Gastrocnemius medialis (tissue), 4 donors: Measurements from ENCODE around the gene CAMSAP2. TPM values are rescaled to one million over a fixed set of nuclear protein-coding genes. Genes with fewer than 3 reads are reported as not detected.

ENCODE experiments used
- ATAC-seq, 2 donors: fragments of 150-250 bp; one replicate each; pipeline ENCODE4 v1.9.1; 2016
- DNase-seq, 2 donors: peaks; one replicate each; pipeline ENCODE4 v3.0.0-alpha.2; 2019
- H3K27ac ChIP-seq, 4 donors: fragments of 200-600 bp; sonication (generic); 1 replicate in 1 of 4; 2 replicates in 3 of 4; pipeline ENCODE4 v1.5.1; 2016 to 2018; ENCODE audit warnings: mild to moderate bottlenecking in 2 of 4, moderate library complexity in 1 of 4
- H3K27me3 ChIP-seq, 3 donors: fragments of 200-600 bp; sonication (generic) in 2 of 3; 1 replicate in 1 of 3; 2 replicates in 2 of 3; pipeline versions ENCODE4 v1.5.1 to v1.6.0; 2016 to 2019; ENCODE audit warnings: mild to moderate bottlenecking in 1 of 3, moderate library complexity in 1 of 3
- H3K36me3 ChIP-seq, 2 donors: fragments of 200-600 bp; sonication (generic) in 1 of 2; one replicate each; pipeline ENCODE4 v1.5.1; 2017 to 2018
- H3K4me1 ChIP-seq, 2 donors: fragments of 200-600 bp; sonication (generic) in 1 of 2; one replicate each; pipeline ENCODE4 v1.5.1; 2016 to 2017; ENCODE audit warnings: mild to moderate bottlenecking in 2 of 2
- H3K4me3 ChIP-seq, 4 donors: fragments of 200-600 bp; sonication (generic) in 3 of 4; 1 replicate in 1 of 4; 2 replicates in 3 of 4; pipeline ENCODE4 v1.5.1; 2016 to 2019; ENCODE audit warnings: mild to moderate bottlenecking in 2 of 4
- H3K9me3 ChIP-seq, 3 donors: fragments of 200-600 bp; sonication (generic) in 2 of 3; 1 replicate in 1 of 3; 2 replicates in 2 of 3; pipeline ENCODE4 v1.5.1; 2016 to 2019
- POLR2A ChIP-seq, 2 donors: fragments of 450-650 bp; IDR thresholded peaks; one replicate each; pipeline ENCODE4 v1.6.1; 2017; ENCODE audit warnings: antibody characterized with exemption in 2 of 2, mild to moderate bottlenecking in 2 of 2, moderate library complexity in 2 of 2
- in situ Hi-C, 4 donors: fragments of 200-750 bp; cut with MboI; loops; one replicate each; pipeline versions ENCODE4 v1.15.0 to v1.8.0; 2017; ENCODE audit warnings: low sequenced_read_pairs in 4 of 4
- intact Hi-C: fragments of 100-400 bp; cut with DNase I; formaldehyde crosslinking; loops from one replicate; pipeline ENCODE4 v1.15.1; 2023; ENCODE audit warnings: low total_unique reads
- total RNA-seq, 4 donors: library from RNA; depleted of rRNA; stranded (reverse); fragments of >200 nt; gene quantifications; one replicate each; pipeline versions ENCODE4 v1.1.0 to v1.2.3, GENCODE V29; 2016
- TF ChIP-seq, protein P1 (sequence below), 5 experiments: fragments of 450-650 bp in 3 of 5; fragments of 200-600 bp in 2 of 5; sonication (generic) in 2 of 5; IDR thresholded peaks in 4 of 5; conservative IDR thresholded peaks in 1 of 5; 1 replicate in 4 of 5; 2 replicates in 1 of 5; pipeline ENCODE4 v1.5.1; 2016 to 2019; ENCODE audit warnings: antibody characterized with exemption in 5 of 5, mild to moderate bottlenecking in 3 of 5, moderate library complexity in 3 of 5

CAMSAP2 gene
- total RNA-seq, 4 donors from 2014 or later: 39.3 to 63.9 (median 54.2) TPM

GRCh38 chr1:200899954-200900867, 161.5 kb downstream of the CAMSAP2 start:
- Histone ChIP-seq H3K4me1 (no peaks in the 10 kb centered on the region), H3K27me3 (no peaks in the 10 kb centered on the region), H3K4me3 (no peak overlapping the region), H3K36me3 (no peaks in the 10 kb centered on the region), H3K27ac (no peak overlapping the region), H3K9me3 (no peaks in the 10 kb centered on the region)
- intact Hi-C loops (no loop called here), in situ Hi-C loops (no loop called here)
- TF ChIP-seq, protein P1, sequence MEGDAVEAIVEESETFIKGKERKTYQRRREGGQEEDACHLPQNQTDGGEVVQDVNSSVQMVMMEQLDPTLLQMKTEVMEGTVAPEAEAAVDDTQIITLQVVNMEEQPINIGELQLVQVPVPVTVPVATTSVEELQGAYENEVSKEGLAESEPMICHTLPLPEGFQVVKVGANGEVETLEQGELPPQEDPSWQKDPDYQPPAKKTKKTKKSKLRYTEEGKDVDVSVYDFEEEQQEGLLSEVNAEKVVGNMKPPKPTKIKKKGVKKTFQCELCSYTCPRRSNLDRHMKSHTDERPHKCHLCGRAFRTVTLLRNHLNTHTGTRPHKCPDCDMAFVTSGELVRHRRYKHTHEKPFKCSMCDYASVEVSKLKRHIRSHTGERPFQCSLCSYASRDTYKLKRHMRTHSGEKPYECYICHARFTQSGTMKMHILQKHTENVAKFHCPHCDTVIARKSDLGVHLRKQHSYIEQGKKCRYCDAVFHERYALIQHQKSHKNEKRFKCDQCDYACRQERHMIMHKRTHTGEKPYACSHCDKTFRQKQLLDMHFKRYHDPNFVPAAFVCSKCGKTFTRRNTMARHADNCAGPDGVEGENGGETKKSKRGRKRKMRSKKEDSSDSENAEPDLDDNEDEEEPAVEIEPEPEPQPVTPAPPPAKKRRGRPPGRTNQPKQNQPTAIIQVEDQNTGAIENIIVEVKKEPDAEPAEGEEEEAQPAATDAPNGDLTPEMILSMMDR (IDR thresholded peaks at IDR 0.05 in 4 of 5, conservative IDR thresholded peaks at IDR 0.05 in 1 of 5): no peak
- TF ChIP-seq POLR2A (IDR thresholded peaks at IDR 0.05): no peak
- no peak for DNase-seq
- no peak for ATAC-seq

DNA sequence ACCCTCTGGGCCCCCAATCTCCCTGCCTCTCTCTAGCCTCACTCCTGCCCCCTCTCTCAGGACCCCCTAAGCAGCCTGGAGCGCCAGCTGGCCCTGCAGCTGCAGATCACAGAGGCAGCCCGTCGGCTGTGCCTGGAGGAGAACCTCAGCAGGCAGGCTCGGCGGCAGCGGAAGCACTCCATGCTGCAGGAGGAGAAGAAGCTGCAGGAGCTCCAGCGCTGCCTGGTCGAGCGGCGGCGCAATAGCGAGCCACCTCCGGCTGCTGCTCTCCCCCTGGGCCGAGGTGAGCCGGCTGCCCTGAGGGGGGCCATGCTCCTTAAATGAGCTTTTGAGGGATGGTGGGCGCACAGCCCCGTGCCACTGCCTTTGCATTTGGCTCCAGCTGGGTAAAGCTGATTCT, 162.2 kb downstream of the CAMSAP2 start:
- Histone ChIP-seq H3K36me3 (no peaks in the 10 kb centered on the region), H3K27ac (no peak overlapping the region), H3K4me3 (no peak overlapping the region), H3K9me3 (no peaks in the 10 kb centered on the region), H3K27me3 (no peaks in the 10 kb centered on the region), H3K4me1 (no peaks in the 10 kb centered on the region)
- no peak for ATAC-seq
- intact Hi-C loops (no loop called here), in situ Hi-C loops (no loop called here)
- TF ChIP-seq POLR2A (IDR thresholded peaks at IDR 0.05): no peak
- TF ChIP-seq, protein P1 (IDR thresholded peaks at IDR 0.05 in 4 of 5, conservative IDR thresholded peaks at IDR 0.05 in 1 of 5): no peak
- DNase-seq: no peak

DNA sequence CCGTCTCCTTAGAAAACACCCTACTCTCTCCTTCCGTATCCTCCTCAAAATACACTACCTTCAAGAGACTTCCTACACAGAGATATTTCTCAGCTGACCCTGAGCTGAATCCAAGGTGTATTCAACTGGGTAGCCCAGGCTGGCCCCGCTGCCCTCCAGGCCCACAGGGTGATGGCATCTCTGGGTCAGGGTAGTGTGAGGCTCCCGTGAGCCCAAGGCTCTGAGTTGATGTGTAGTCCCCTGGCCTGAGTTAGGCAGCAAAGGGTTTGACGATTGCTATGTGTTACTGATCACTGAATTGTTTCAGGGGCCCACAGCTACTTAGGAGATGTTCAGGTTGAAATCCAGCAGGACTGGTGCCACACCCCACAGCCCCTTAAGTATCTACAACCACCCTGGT, 162.7 kb downstream of the CAMSAP2 start:
- H3K9me3 ChIP-seq: no peaks in the 10 kb centered on the region
- in situ Hi-C loops: no loop called here
- ATAC-seq (no peak), DNase-seq (no peak)
- no peaks in the 10 kb centered on the region for H3K27me3 ChIP-seq
- H3K4me1 ChIP-seq: no peaks in the 10 kb centered on the region
- H3K36me3 ChIP-seq: no peaks in the 10 kb centered on the region
- H3K4me3 ChIP-seq: no peak overlapping the region
- no peak overlapping the region for H3K27ac ChIP-seq
- intact Hi-C loops: no loop called here
- TF ChIP-seq, protein P1 (IDR thresholded peaks at IDR 0.05 in 4 of 5, conservative IDR thresholded peaks at IDR 0.05 in 1 of 5): no peak
- no peak for TF ChIP-seq POLR2A (IDR thresholded peaks at IDR 0.05)

- no peaks in the 10 kb centered on the region for H3K4me1 ChIP-seq
- H3K9me3 ChIP-seq: no peaks in the 10 kb centered on the region
- DNase-seq (no peak), ATAC-seq (no peak)
- no peaks in the 10 kb centered on the region for H3K36me3 ChIP-seq
- H3K27ac ChIP-seq: no peak overlapping the region
- no peak overlapping the region for H3K4me3 ChIP-seq
- in situ Hi-C loops (no loop called here), intact Hi-C loops (no loop called here)
- H3K27me3 ChIP-seq: no peaks in the 10 kb centered on the region
- TF ChIP-seq POLR2A (IDR thresholded peaks at IDR 0.05): no peak
- TF ChIP-seq, protein P1 (IDR thresholded peaks at IDR 0.05 in 4 of 5, conservative IDR thresholded peaks at IDR 0.05 in 1 of 5): no peak
These were observed 163.2 kb downstream of the CAMSAP2 start for GRCh38 chr1:200901796-200902444.
